HG03175 (cell line): ENCODE results near the gene ZMYND8.
"Not testable (repeated sequence)": the region's sequence is repeated elsewhere in the genome, so short reads cannot be mapped to it uniquely, and the experiment has no call there.

Experiments
- ATAC-seq: cut with Tn5 transposase; IDR thresholded peaks from one replicate; pipeline ENCODE4 v1.9.1; 2021; ENCODE audit warnings: mild to moderate bottlenecking, moderate library complexity; ENCODE audit not compliant: unreplicated experiment

The ZMYND8 gene

GRCh38 chr20:47252879-47253307, 103.6 kb downstream of the ZMYND8 start:
- ATAC-seq: no peak

GRCh38 chr20:47251154-47252020, 105.1 kb downstream of the ZMYND8 start:
- no peak for ATAC-seq

GRCh38 chr20:47250360-47250759, 106.1 kb downstream of the ZMYND8 start:
- no peak for ATAC-seq

DNA sequence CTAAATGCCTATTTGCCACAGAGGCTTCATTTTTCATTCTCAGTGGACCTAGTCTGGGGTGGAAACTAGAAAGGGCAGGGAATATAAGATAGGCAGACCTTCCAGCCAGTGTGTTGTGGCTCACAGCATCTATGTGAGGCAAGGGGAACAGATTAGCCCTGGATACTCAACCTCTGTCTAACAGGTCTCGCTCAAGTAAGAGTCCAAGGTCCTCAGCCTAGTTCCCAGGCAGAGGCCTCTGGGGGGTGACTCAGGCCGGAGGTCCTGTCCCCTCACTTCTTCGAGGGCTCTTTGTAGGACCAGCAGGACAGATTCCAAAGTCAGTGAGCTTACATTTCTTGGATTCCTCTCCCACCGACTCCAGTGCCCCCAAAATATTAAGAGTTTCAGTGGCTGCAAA, 106.6 kb downstream of the ZMYND8 start:
- ATAC-seq: no peak

DNA sequence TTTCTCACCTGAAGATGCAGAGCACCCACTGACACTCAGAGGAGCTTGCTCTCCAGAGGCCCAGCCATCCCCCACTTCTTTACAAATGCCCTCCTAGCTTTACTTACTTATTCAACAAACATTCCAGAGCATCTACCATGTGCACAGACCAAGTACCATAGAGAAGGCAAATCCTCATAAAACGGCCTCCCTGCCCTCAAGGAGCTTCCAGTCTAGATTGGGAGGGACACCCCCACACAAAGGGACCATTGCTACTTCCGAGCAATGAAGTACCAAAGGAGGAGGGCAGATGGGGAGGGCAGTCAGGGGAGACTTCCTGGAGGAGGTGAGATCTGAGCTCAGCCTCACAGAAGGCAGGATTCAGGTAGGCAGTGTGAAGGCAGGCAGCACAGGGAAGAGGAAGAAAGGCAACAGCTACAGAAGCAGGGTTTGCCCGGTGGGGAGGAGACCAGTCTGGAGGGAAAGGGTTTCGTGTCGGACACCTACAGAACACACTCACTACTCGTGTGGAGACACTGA, 108.0 kb downstream of the ZMYND8 start:
- no peak for ATAC-seq

GRCh38 chr20:47247972-47248371, 108.5 kb downstream of the ZMYND8 start:
- no peak for ATAC-seq

- ATAC-seq: no peak
Measured at GRCh38 chr20:47246061-47246777, 110.3 kb downstream of the ZMYND8 start.

DNA sequence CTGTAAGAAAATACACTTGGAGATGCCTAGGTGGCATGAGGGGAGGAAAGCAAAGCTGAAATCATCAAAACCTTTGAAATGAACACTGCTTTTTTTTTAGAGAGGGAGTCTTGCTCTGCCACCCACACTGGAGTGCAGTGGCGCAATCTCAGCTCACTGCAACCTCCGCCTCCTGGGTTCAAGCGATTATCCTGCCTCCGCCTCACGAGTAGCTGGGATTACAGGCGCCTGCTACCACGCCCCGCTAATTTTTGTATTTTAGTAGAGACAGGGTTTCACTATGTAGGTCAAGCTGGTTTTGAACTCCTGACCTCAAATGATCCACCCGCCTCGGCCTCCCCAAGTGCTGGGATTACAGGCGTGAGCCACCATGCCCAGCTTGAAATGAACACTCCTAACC, 111.3 kb downstream of the ZMYND8 start:
- ATAC-seq: not testable (repeated sequence)

DNA sequence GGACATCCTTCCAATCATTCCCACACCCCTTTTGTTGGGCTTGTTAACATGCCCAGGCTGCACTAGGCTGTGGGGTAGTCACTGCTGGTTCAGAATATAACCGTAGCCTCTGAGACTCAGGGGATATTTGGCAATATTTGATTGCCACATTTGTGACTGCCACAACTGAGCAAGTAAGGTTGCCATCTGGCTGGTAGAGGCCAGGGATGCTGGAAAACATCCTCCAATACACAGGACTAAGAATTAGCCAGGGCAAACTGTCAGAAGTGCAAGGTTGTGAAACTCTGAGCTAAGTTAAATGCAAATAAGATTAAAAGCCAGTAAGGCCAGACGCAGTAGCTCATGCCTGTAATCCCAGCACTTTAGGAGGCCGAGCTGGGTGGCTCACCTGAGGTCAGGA, 112.0 kb downstream of the ZMYND8 start:
- ATAC-seq: no peak

GRCh38 chr20:47243532-47244305, 112.8 kb downstream of the ZMYND8 start:
- no peak for ATAC-seq

- ATAC-seq: no peak
Measured at GRCh38 chr20:47243003-47243402, 113.5 kb downstream of the ZMYND8 start.

- ATAC-seq: no peak
Measured at GRCh38 chr20:47241345-47241781, 115.1 kb downstream of the ZMYND8 start.

- not testable (repeated sequence) for ATAC-seq
Measured at GRCh38 chr20:47240096-47240495, 116.4 kb downstream of the ZMYND8 start.

GRCh38 chr20:47239719-47240067, 116.8 kb downstream of the ZMYND8 start:
- no peak for ATAC-seq

DNA sequence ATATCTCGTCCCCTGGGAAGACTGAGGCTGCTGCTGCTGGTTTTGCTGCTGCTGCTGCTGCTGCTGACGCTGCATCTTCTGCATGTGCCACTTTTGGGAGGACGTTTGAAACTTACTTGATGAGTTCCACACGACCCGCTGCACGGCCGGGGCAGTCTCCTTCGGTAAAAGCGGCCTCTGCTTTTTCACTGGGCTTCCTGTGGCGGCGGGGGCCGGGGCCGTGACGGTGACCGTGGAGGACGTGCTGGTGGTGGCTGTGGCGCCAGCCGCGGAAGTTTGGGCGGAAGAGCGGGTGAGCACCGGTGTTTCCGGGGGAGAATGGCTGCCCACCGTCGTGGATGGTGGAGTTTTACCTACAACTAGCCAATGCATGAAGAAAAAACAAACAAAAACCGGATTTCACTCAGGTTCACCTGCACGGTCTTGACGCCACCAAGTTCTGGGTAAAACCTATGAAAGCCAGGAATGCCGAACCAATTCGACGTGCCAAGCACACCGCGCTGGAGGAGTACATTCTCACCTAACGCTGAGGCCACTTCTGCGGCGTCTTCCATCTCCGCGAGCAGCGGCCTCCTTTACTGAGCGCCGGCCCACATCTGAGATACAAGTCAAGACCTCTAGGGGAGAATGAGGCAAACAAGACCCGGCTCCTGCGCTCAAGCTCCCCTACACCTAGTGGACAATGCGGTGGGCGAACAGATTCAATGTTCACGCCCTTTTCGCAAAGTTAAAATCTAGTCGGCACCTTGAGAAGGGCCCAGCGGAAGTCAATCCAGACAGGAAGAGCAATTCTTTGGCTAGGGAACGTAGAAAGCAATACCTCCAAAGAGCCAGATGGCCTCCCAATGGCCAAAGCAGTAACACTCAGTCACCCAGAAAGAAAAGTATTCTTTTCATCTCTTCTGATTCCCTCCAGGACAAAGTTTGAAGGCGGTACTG, 117.5 kb downstream of the ZMYND8 start:
- no peak for ATAC-seq

- ATAC-seq: no peak
Measured at GRCh38 chr20:47237715-47238114, 118.8 kb downstream of the ZMYND8 start.

- ATAC-seq: no peak
Measured at GRCh38 chr20:47236639-47236900, 119.9 kb downstream of the ZMYND8 start.

- ATAC-seq: no peak
Measured at GRCh38 chr20:47235853-47236638, 120.5 kb downstream of the ZMYND8 start.

- ATAC-seq: no peak
Measured at GRCh38 chr20:47235111-47235510, 121.4 kb downstream of the ZMYND8 start.
